Mesothelial cell of epicardium (in vitro differentiated cells): ENCODE data around the gene SLC17A7. TPM values are rescaled to one million over a fixed set of nuclear protein-coding genes. Genes with fewer than 3 reads are reported as not detected.

ENCODE experiments used
- DNase-seq, 2 experiments: peaks; one replicate each; pipeline ENCODE4 v3.0.0; 2021; ENCODE audit warnings: low spot score in 2 of 2; ENCODE audit not compliant: unreplicated experiment in 2 of 2
- H3K27ac Mint-ChIP-seq: 2 replicates; pipeline ENCODE4 v1.8.0; 2021; ENCODE audit warnings: mixed read lengths
- H3K27me3 Mint-ChIP-seq: 2 replicates; pipeline ENCODE4 v1.8.0; 2021; ENCODE audit warnings: low read depth, mixed read lengths
- H3K36me3 Mint-ChIP-seq: 2 replicates; pipeline ENCODE4 v1.8.0; 2021; ENCODE audit warnings: mixed read lengths
- H3K4me1 Mint-ChIP-seq: 2 replicates; pipeline ENCODE4 v1.8.0; 2021; ENCODE audit warnings: mixed read lengths
- H3K4me3 Mint-ChIP-seq: 2 replicates; pipeline ENCODE4 v1.8.0; 2021; ENCODE audit warnings: mild to moderate bottlenecking, moderate library complexity, mixed read lengths
- H3K9me3 Mint-ChIP-seq: 2 replicates; pipeline ENCODE4 v1.8.0; 2021; ENCODE audit warnings: mixed read lengths
- total RNA-seq: library from RNA; stranded (reverse); gene quantifications from 3 replicates; pipeline ENCODE4 v1.2.1, GENCODE V29; 2021
- TF ChIP-seq, protein P1 (sequence below): fragments of 200-600 bp; sonication (generic); IDR thresholded peaks from one replicate; pipeline ENCODE4 v1.5.0; 2021; ENCODE audit warnings: antibody characterized with exemption; ENCODE audit not compliant: unreplicated experiment

The SLC17A7 gene
- 0.34 to 0.45 TPM (median 0.35 TPM) in 3 replicates for total RNA-seq

DNA sequence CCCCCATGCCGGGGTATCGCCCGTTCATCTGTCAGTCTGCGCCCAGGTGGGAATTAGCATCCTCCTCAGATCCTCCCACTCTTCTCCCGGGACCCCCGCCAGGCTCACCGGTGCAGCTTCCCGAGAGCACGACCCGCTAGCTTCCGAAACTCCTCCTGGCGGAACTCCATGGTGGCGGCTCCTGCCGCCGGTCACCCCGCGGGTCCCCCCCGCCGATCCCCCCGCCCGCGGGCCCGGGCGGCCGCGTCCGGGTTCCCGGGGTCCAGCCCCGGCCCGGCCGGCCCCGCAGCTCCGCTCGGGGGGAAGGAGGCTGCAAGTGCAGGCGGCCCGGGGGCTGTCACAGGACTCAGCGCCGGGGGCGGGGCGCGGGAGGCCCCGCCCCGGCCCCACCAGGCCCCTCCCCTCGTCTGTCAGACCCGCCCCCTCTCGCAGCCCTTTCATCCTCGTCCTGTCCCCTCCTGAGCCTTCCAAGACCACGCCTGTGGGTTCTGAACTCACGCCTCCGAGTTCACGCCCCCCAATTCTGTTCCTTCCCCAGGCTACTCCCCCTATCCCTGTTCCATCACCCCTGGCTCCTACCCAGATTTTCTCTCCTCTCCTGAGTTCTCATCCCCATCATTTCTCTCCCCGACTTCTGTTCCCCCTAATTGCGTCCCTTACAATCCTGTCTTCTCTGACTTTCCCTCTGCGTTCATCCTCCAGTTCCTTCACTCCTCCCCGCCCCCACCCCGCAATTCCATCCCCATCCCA is at the start of gene SLC17A7:
Gene SLC17A7, minus strand, starts transcription at position 318 of the 750 bp plus-strand sequence. Its CDS starts 148 bp downstream, at position 170.
- Mint-ChIP-seq H3K4me1 (peaks cover 20% of the 10 kb centered on the region), H3K27me3 (peaks cover 68% of the 10 kb centered on the region), H3K9me3 (no peaks in the 10 kb centered on the region), H3K4me3 (peak within 1 kb of the TSS; percentile 75), H3K27ac (no peak within 1 kb of the TSS), H3K36me3 (no peaks in the 10 kb centered on the region)
- TF ChIP-seq, protein P1, sequence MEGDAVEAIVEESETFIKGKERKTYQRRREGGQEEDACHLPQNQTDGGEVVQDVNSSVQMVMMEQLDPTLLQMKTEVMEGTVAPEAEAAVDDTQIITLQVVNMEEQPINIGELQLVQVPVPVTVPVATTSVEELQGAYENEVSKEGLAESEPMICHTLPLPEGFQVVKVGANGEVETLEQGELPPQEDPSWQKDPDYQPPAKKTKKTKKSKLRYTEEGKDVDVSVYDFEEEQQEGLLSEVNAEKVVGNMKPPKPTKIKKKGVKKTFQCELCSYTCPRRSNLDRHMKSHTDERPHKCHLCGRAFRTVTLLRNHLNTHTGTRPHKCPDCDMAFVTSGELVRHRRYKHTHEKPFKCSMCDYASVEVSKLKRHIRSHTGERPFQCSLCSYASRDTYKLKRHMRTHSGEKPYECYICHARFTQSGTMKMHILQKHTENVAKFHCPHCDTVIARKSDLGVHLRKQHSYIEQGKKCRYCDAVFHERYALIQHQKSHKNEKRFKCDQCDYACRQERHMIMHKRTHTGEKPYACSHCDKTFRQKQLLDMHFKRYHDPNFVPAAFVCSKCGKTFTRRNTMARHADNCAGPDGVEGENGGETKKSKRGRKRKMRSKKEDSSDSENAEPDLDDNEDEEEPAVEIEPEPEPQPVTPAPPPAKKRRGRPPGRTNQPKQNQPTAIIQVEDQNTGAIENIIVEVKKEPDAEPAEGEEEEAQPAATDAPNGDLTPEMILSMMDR = no peak
- no peak for DNase-seq

DNA sequence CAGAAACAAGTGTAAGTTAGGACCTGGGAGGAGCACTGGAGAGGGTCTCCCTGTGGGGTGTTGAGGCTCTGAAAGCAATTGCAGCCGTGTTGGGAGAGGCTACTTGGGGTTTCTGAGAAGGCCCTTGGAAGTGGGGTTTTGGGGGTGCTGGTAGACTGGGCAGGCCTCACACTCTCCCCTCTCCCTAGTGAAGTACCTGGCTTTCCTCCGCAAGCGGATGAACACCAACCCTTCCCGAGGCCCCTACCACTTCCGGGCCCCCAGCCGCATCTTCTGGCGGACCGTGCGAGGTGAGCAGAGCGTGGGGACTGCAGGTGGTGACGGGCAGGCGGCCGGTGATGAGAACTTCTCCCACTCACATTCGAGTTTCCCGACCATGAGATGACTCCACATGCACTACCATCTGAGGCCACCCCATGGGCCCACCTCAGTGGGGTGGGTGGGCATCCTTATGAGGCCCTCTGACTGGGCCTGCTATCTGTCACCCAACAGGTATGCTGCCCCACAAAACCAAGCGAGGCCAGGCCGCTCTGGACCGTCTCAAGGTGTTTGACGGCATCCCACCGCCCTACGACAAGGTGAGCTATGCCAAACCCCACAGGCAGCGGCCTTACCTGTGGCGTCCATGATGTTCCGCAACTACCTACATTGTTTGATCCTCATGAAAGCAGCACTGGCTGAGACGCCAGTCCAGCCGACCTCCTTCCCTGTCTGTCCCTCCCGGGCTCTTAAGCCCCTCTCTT is 49.1 kb upstream of the SLC17A7 start:
- DNase-seq = no peak
- Mint-ChIP-seq H3K4me3 (peak overlapping the region; percentile 96), H3K27ac (peak overlapping the region; percentile 43)

DNA sequence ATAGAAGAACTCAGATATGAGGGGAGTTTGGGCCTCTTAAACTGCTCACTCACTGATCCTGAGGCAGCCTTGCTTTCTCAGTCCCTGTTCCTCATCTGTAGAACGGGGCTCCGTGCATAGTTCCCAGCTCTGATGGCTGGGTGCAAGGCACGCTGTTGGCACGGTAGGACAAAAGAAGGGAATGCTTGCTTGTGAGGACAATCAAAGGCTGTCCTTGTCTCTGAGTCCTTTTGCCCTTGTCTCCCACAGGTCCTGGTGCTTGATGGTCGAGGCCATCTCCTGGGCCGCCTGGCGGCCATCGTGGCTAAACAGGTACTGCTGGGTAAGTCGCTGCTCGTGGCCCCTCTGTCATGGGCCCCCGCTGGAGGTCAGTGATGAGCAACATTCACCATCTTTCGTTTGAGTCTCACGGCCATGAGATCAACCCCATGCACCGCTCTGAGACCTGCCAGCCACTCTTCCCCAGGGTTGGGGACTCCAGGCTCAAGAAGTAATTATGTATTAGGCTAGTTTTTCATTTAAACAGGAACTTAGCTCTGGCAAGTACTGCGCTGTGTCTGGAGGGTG is 48.4 kb upstream of the SLC17A7 start:
- peaks cover 27% of the 10 kb centered on the region for H3K36me3 Mint-ChIP-seq
- H3K27ac Mint-ChIP-seq = peak overlapping the region; percentile 95
- no peak for DNase-seq
- TF ChIP-seq, protein P1 = no peak
- H3K4me1 Mint-ChIP-seq = peaks cover 23% of the 10 kb centered on the region
- H3K9me3 Mint-ChIP-seq = no peaks in the 10 kb centered on the region
- H3K4me3 Mint-ChIP-seq = peak overlapping the region; percentile 96
- H3K27me3 Mint-ChIP-seq = peaks cover 2% of the 10 kb centered on the region

More for the DNA sequence above, 49.1 kb upstream of the SLC17A7 start:
- Mint-ChIP-seq H3K4me1 (peaks cover 23% of the 10 kb centered on the region), H3K36me3 (peaks cover 27% of the 10 kb centered on the region), H3K9me3 (no peaks in the 10 kb centered on the region), H3K27me3 (peaks cover 2% of the 10 kb centered on the region)
- TF ChIP-seq, protein P1 = no peak

DNA sequence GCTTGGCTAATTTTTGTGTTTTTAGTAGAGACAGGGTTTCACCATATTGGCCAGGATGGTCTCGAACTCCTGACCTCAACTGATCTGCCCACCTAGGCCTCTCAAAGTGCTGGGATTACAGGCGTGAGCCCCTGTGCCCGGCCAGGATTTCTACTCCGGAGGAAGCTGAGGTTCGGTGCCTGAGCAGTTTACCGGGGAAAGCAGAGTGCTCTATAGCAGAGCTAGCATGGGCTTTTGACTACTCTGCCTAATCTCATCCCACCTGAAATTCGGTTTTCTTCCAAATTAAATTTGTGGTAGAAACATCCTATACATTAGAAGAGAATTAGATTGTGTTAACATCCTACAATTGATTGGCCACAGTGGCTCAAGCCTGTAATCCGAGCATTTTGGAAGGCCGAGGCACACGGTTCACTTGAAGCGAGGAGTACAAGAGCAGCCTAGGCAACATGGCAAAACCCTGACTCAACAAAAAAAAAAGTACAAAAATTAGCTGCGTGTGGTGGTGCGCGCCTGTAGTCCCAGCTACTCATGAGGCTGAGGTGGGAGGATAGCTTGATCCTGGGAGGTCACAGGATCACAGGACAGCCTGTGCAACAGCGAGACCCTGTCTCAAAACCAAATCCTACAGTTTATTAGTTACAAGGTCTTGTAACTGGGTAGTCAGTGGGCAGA is 47.7 kb upstream of the SLC17A7 start:
- H3K36me3 Mint-ChIP-seq = peaks cover 27% of the 10 kb centered on the region
- TF ChIP-seq, protein P1 = no peak
- peaks cover 23% of the 10 kb centered on the region for H3K4me1 Mint-ChIP-seq
- H3K27me3 Mint-ChIP-seq = peaks cover 2% of the 10 kb centered on the region
- no peaks in the 10 kb centered on the region for H3K9me3 Mint-ChIP-seq
- no peak for DNase-seq
- peak overlapping the region; percentile 95 for H3K27ac Mint-ChIP-seq
- peak overlapping the region; percentile 96 for H3K4me3 Mint-ChIP-seq

DNA sequence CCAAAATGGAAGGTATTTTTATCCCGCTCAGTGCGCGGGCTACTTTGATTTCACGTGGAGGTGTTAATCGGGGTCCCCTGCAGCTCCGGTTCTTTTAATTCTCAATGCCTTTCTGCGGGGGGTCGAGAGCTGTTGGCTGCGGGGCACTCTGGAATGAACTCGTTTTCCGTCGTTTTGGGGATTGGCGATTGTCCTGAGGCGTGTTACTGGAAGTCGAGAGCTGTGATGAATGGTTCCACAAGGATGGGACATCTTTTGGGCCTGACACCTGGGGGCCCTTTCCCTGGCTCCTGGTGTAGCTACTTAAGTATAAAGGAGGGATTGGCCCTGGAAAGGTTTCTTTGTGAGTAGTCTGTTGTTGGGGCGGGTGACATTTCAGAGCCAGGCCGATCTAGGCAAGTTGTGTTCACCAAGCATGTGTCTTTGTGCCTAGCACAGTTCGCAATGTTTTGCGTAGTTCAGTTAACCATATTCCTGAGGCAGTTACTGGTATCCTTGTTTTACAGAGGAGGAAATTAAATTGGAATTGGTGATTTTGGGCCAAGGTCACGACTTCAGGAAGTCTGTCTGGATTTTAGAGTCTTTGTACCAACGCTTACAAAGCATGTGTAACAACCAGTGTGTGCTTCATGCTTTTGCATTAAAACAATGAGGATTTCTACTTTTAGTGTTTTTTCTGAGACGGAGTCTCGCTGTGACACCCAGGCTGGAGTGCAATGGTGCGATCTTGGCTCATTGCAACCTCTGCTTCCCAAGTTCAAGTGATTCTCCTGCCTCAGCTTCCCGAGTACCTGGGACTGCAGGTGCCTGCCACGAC is 46.9 kb upstream of the SLC17A7 start:
- no peak for DNase-seq
- TF ChIP-seq, protein P1 = no peak
- H3K4me3 Mint-ChIP-seq = peak overlapping the region; percentile 96
- H3K36me3 Mint-ChIP-seq = peaks cover 27% of the 10 kb centered on the region
- peak overlapping the region; percentile 95 for H3K27ac Mint-ChIP-seq
- no peaks in the 10 kb centered on the region for H3K9me3 Mint-ChIP-seq
- H3K4me1 Mint-ChIP-seq = peaks cover 23% of the 10 kb centered on the region
- H3K27me3 Mint-ChIP-seq = peaks cover 2% of the 10 kb centered on the region
